HL-60 (cell line): Measurements from ENCODE around the gene SLC5A11.

Experiments used
- CTCF ChIP-seq: IDR thresholded peaks from one replicate; pipeline ENCODE4 v1.5.1; 2011; ENCODE audit warnings: low read length, control low read depth, inconsistent platforms; ENCODE audit not compliant: insufficient read depth
- POLR2AphosphoS5 ChIP-seq: IDR thresholded peaks from 2 replicates; pipeline ENCODE4 v1.6.1; 2012; ENCODE audit warnings: low read depth

GRCh38 chr16:24853830-24854229 is 8.1 kb downstream of the SLC5A11 start:
- TF ChIP-seq POLR2AphosphoS5 (no peak), CTCF (no peak)
